ENCODE data around the gene RAB22A.
A peak's percentile ranks its signal among the peaks of the same experiment; 100 is the strongest.
"Not testable (repeated sequence)": the region's sequence is repeated elsewhere in the genome, so short reads cannot be mapped to it uniquely, and the experiment has no call there.

RAB22A gene

GRCh38 chr20:58389324-58389967 lies 79.9 kb downstream of the RAB22A start:
- no peak for DNase-seq

- no peak for DNase-seq
Observed at GRCh38 chr20:58389968-58390658, 80.6 kb downstream of the RAB22A start.

- DNase-seq = no peak
Observed at GRCh38 chr20:58390659-58391035, 81.1 kb downstream of the RAB22A start.

GRCh38 chr20:58392286-58392685 lies 82.8 kb downstream of the RAB22A start:
- no peak for DNase-seq

- no peak for DNase-seq
Observed at GRCh38 chr20:58393299-58393698, 83.8 kb downstream of the RAB22A start.

- no peak for DNase-seq
Observed at GRCh38 chr20:58394801-58395200, 85.3 kb downstream of the RAB22A start.

GRCh38 chr20:58395604-58396003 lies 86.1 kb downstream of the RAB22A start:
- DNase-seq = no peak

- no peak for DNase-seq
Observed at GRCh38 chr20:58397429-58397828, 87.9 kb downstream of the RAB22A start.

- DNase-seq = no peak
Observed at GRCh38 chr20:58398254-58398653, 88.7 kb downstream of the RAB22A start.

GRCh38 chr20:58399926-58400325 lies 90.4 kb downstream of the RAB22A start:
- DNase-seq = no peak

- DNase-seq = no peak
Observed at GRCh38 chr20:58401162-58401561, 91.6 kb downstream of the RAB22A start.

- DNase-seq = no peak
Observed at GRCh38 chr20:58402305-58402704, 92.8 kb downstream of the RAB22A start.

- no peak for DNase-seq
Observed at GRCh38 chr20:58402827-58403226, 93.3 kb downstream of the RAB22A start.

- no peak for DNase-seq
Observed at GRCh38 chr20:58403272-58403671, 93.8 kb downstream of the RAB22A start.

- DNase-seq = no peak
Observed at GRCh38 chr20:58405504-58406291, 96.2 kb downstream of the RAB22A start.

GRCh38 chr20:58406422-58407001 lies 97.0 kb downstream of the RAB22A start:
- no peak for DNase-seq

- DNase-seq = no peak
Observed at GRCh38 chr20:58407201-58407873, 97.8 kb downstream of the RAB22A start.

GRCh38 chr20:58407966-58408557 lies 98.5 kb downstream of the RAB22A start:
- peak; percentile 5 for DNase-seq

- DNase-seq = no peak
Observed at GRCh38 chr20:58408603-58409246, 99.2 kb downstream of the RAB22A start.

- DNase-seq = not testable (repeated sequence)
Observed at GRCh38 chr20:58414216-58414615, 104.7 kb downstream of the RAB22A start.

- not testable (repeated sequence) for DNase-seq
Observed at GRCh38 chr20:58414786-58415185, 105.3 kb downstream of the RAB22A start.

GRCh38 chr20:58416057-58416456 lies 106.5 kb downstream of the RAB22A start:
- no peak for DNase-seq

Data from effector CD4-positive, alpha-beta T cell (primary cell).